ENCODE results near the gene CCDC142.
A peak's percentile ranks its signal among the peaks of the same experiment; 100 is the strongest.

The CCDC142 gene

GRCh38 chr2:74482801-74483674 lies at the start of gene CCDC142, which contains the start of gene TTC31:
CCDC142 (minus strand) TSS chr2:74482998; CDS start chr2:74482837, 161 bp downstream.
TTC31 (plus strand) TSS chr2:74483081; CDS start chr2:74483096, 15 bp downstream.
- no peaks in the 10 kb centered on the region for H3K27me3 ChIP-seq (ENCODE audit: insufficient read depth, low read length)
- H3K27ac ChIP-seq (ENCODE audit: low read length), result peak within 1 kb of the TSS; percentile 98
- no peaks in the 10 kb centered on the region for H3K9me3 ChIP-seq (ENCODE audit: insufficient read depth, low read depth, low read length)
- H3K9ac ChIP-seq (ENCODE audit: low read depth, low read length), result peak within 1 kb of the TSS; percentile 96
- peaks cover 26% of the 10 kb centered on the region for H3K36me3 ChIP-seq (ENCODE audit: insufficient read depth, low read depth, low read length)
- H3K4me3 ChIP-seq (ENCODE audit: low read length), result peak within 1 kb of the TSS; percentile 97
- no peaks in the 10 kb centered on the region; the same call in 1 of the 2 replicates for H3K4me1 ChIP-seq (ENCODE audit: insufficient read depth, low read length)

GRCh38 chr2:74532222-74532621 lies 49.4 kb upstream of the CCDC142 start:
- Histone ChIP-seq H3K9ac (ENCODE audit: low read depth, low read length) (no peak overlapping the region), H3K4me1 (ENCODE audit: insufficient read depth, low read length) (no peaks in the 10 kb centered on the region), H3K27ac (ENCODE audit: low read length) (no peak overlapping the region), H3K4me3 (ENCODE audit: low read length) (no peak overlapping the region), H3K36me3 (ENCODE audit: insufficient read depth, low read depth, low read length) (peaks cover 46% of the 10 kb centered on the region), H3K9me3 (ENCODE audit: insufficient read depth, low read depth, low read length) (no peaks in the 10 kb centered on the region), H3K27me3 (ENCODE audit: insufficient read depth, low read length) (peaks cover 6% of the 10 kb centered on the region; the same call in 1 of the 2 replicates)

- no peak overlapping the region for H3K27ac ChIP-seq (ENCODE audit: low read length)
- H3K9me3 ChIP-seq (ENCODE audit: insufficient read depth, low read depth, low read length), result no peaks in the 10 kb centered on the region
- H3K4me1 ChIP-seq (ENCODE audit: insufficient read depth, low read length), result no peaks in the 10 kb centered on the region
- no peak overlapping the region for H3K9ac ChIP-seq (ENCODE audit: low read depth, low read length)
- peaks cover 52% of the 10 kb centered on the region for H3K36me3 ChIP-seq (ENCODE audit: insufficient read depth, low read depth, low read length)
- H3K4me3 ChIP-seq (ENCODE audit: low read length), result no peak overlapping the region
- H3K27me3 ChIP-seq (ENCODE audit: insufficient read depth, low read length), result peaks cover 6% of the 10 kb centered on the region; the same call in 1 of the 2 replicates
These were observed 48.9 kb upstream of the CCDC142 start for GRCh38 chr2:74531666-74532065.

GRCh38 chr2:74530239-74531187 lies 47.7 kb upstream of the CCDC142 start:
- H3K4me3 ChIP-seq (ENCODE audit: low read length), result peak overlapping the region; percentile 99
- no peaks in the 10 kb centered on the region for H3K9me3 ChIP-seq (ENCODE audit: insufficient read depth, low read depth, low read length)
- no peaks in the 10 kb centered on the region for H3K4me1 ChIP-seq (ENCODE audit: insufficient read depth, low read length)
- H3K36me3 ChIP-seq (ENCODE audit: insufficient read depth, low read depth, low read length), result peaks cover 61% of the 10 kb centered on the region
- H3K27ac ChIP-seq (ENCODE audit: low read length), result no peak overlapping the region
- peaks cover 6% of the 10 kb centered on the region; the same call in 1 of the 2 replicates for H3K27me3 ChIP-seq (ENCODE audit: insufficient read depth, low read length)
- peak overlapping the region; percentile 75; the same call in 1 of the 2 replicates for H3K9ac ChIP-seq (ENCODE audit: low read depth, low read length)

- Histone ChIP-seq H3K9me3 (ENCODE audit: insufficient read depth, low read depth, low read length) (no peaks in the 10 kb centered on the region), H3K4me1 (ENCODE audit: insufficient read depth, low read length) (no peaks in the 10 kb centered on the region), H3K9ac (ENCODE audit: low read depth, low read length) (peak within 1 kb of the TSS; percentile 97), H3K4me3 (ENCODE audit: low read length) (peak within 1 kb of the TSS; percentile 99), H3K27me3 (ENCODE audit: insufficient read depth, low read length) (peaks cover 6% of the 10 kb centered on the region; the same call in 1 of the 2 replicates), H3K27ac (ENCODE audit: low read length) (peak within 1 kb of the TSS; percentile 53), H3K36me3 (ENCODE audit: insufficient read depth, low read depth, low read length) (peaks cover 61% of the 10 kb centered on the region)
These were observed 46.8 kb upstream of the CCDC142 start, which contains the start of the genes AUP1 and HTRA2 for GRCh38 chr2:74529357-74530238. AUP1 (minus strand) TSS chr2:74529706; CDS start chr2:74529629, 77 bp downstream. HTRA2 (plus strand) TSS chr2:74529933; CDS start chr2:74530007, 74 bp downstream.

- peak overlapping the region; percentile 53 for H3K27ac ChIP-seq (ENCODE audit: low read length)
- H3K9me3 ChIP-seq (ENCODE audit: insufficient read depth, low read depth, low read length), result no peaks in the 10 kb centered on the region
- H3K4me1 ChIP-seq (ENCODE audit: insufficient read depth, low read length), result no peaks in the 10 kb centered on the region
- H3K4me3 ChIP-seq (ENCODE audit: low read length), result peak overlapping the region; percentile 99
- peak overlapping the region; percentile 97 for H3K9ac ChIP-seq (ENCODE audit: low read depth, low read length)
- peaks cover 53% of the 10 kb centered on the region for H3K36me3 ChIP-seq (ENCODE audit: insufficient read depth, low read depth, low read length)
- peaks cover 7% of the 10 kb centered on the region; the same call in 1 of the 2 replicates for H3K27me3 ChIP-seq (ENCODE audit: insufficient read depth, low read length)
These were observed 46.0 kb upstream of the CCDC142 start for GRCh38 chr2:74528600-74529356.

GRCh38 chr2:74527741-74528140 lies 44.9 kb upstream of the CCDC142 start:
- H3K27me3 ChIP-seq (ENCODE audit: insufficient read depth, low read length), result peaks cover 17% of the 10 kb centered on the region
- H3K4me1 ChIP-seq (ENCODE audit: insufficient read depth, low read length), result no peaks in the 10 kb centered on the region
- H3K4me3 ChIP-seq (ENCODE audit: low read length), result no peak overlapping the region
- no peaks in the 10 kb centered on the region for H3K9me3 ChIP-seq (ENCODE audit: insufficient read depth, low read depth, low read length)
- no peak overlapping the region for H3K27ac ChIP-seq (ENCODE audit: low read length)
- no peak overlapping the region for H3K9ac ChIP-seq (ENCODE audit: low read depth, low read length)
- H3K36me3 ChIP-seq (ENCODE audit: insufficient read depth, low read depth, low read length), result peaks cover 42% of the 10 kb centered on the region

- H3K36me3 ChIP-seq (ENCODE audit: insufficient read depth, low read depth, low read length), result peaks cover 32% of the 10 kb centered on the region
- H3K9ac ChIP-seq (ENCODE audit: low read depth, low read length), result no peak overlapping the region
- no peak overlapping the region for H3K4me3 ChIP-seq (ENCODE audit: low read length)
- H3K4me1 ChIP-seq (ENCODE audit: insufficient read depth, low read length), result no peaks in the 10 kb centered on the region
- peaks cover 27% of the 10 kb centered on the region for H3K27me3 ChIP-seq (ENCODE audit: insufficient read depth, low read length)
- no peaks in the 10 kb centered on the region for H3K9me3 ChIP-seq (ENCODE audit: insufficient read depth, low read depth, low read length)
- no peak overlapping the region for H3K27ac ChIP-seq (ENCODE audit: low read length)
These were observed 43.9 kb upstream of the CCDC142 start for GRCh38 chr2:74526649-74527230.

- Histone ChIP-seq H3K27me3 (ENCODE audit: insufficient read depth, low read length) (peaks cover 34% of the 10 kb centered on the region), H3K4me1 (ENCODE audit: insufficient read depth, low read length) (no peaks in the 10 kb centered on the region), H3K4me3 (ENCODE audit: low read length) (no peak within 1 kb of the TSS), H3K27ac (ENCODE audit: low read length) (no peak within 1 kb of the TSS), H3K9me3 (ENCODE audit: insufficient read depth, low read depth, low read length) (no peaks in the 10 kb centered on the region), H3K9ac (ENCODE audit: low read depth, low read length) (no peak within 1 kb of the TSS), H3K36me3 (ENCODE audit: insufficient read depth, low read depth, low read length) (peaks cover 26% of the 10 kb centered on the region)
These were observed 43.2 kb upstream of the CCDC142 start, which contains the start of gene DQX1 for GRCh38 chr2:74525717-74526648. DQX1 (minus strand) TSS chr2:74526231; CDS start chr2:74525729, 502 bp downstream.
